OCI-LY3 (cell line): ENCODE data around the gene NCOA6.

Experiments
- H2AFZ ChIP-seq: fragments of 200-600, 300-600 bp; shearing (Covaris generic); 2 replicates; pipeline ENCODE4 v1.6.0; 2014; ENCODE audit warnings: antibody characterized with exemption, low read depth, low read length
- H3K27ac ChIP-seq: fragments of 200-600, 300-600 bp; sonication (generic); 2 replicates; pipeline ENCODE4 v1.5.1; 2014; ENCODE audit warnings: mild to moderate bottlenecking, low read length, moderate library complexity, mixed read lengths
- H3K27me3 ChIP-seq: fragments of 200-600, 300-600 bp; sonication (generic); 2 replicates; pipeline ENCODE4 v1.6.1; 2014; ENCODE audit warnings: low read depth, low read length, mixed read lengths
- H3K36me3 ChIP-seq: fragments of 200-600, 300-600 bp; sonication (generic); replicated peaks from 2 replicates; pipeline ENCODE3; 2014; ENCODE audit warnings: low read depth, low read length, mixed read lengths
- H3K4me1 ChIP-seq: fragments of 300-600, 200-600 bp; sonication (generic); 2 replicates; pipeline ENCODE4 v1.6.1; 2014; ENCODE audit warnings: low read length, mixed read lengths
- H3K4me2 ChIP-seq: fragments of 200-600, 300-600 bp; sonication (generic); 2 replicates; pipeline ENCODE4 v1.6.1; 2014; ENCODE audit warnings: low read length, mixed read lengths
- H3K4me3 ChIP-seq: fragments of 300-600, 200-600 bp; sonication (generic); 2 replicates; pipeline ENCODE4 v1.5.1; 2014; ENCODE audit warnings: antibody characterized with exemption, mild to moderate bottlenecking, low read length, moderate library complexity
- H3K79me2 ChIP-seq: fragments of 300-600, 200-600 bp; shearing (Covaris generic); 2 replicates; pipeline ENCODE4 v1.6.1; 2014; ENCODE audit warnings: mild to moderate bottlenecking, low read length, mixed read lengths
- H3K9ac ChIP-seq: fragments of 300-600, 200-600 bp; shearing (Covaris generic); 2 replicates; pipeline ENCODE4 v1.6.0; 2014; ENCODE audit warnings: mild to moderate bottlenecking, low read length, moderate library complexity
- H3K9me3 ChIP-seq: fragments of 200-600, 300-600 bp; shearing (Covaris generic); 2 replicates; pipeline ENCODE4 v1.6.1; 2014; ENCODE audit warnings: low read length, mixed read lengths; ENCODE audit not compliant: insufficient read depth
- H4K20me1 ChIP-seq: fragments of 200-600, 300-600 bp; sonication (generic); 2 replicates; pipeline ENCODE4 v1.6.1; 2016; ENCODE audit warnings: low read length, mixed read lengths; ENCODE audit not compliant: insufficient read depth
- EZH2phosphoT487 ChIP-seq: fragments of 200-600 bp; shearing (Covaris generic); IDR thresholded peaks from 2 replicates; pipeline ENCODE4 v1.6.1; 2018; ENCODE audit warnings: antibody characterized with exemption, mixed run types, low read depth
- TF ChIP-seq, protein P1 (sequence below): fragments of 200-600, 300-600 bp; sonication (generic); IDR thresholded peaks from 2 replicates; pipeline ENCODE4 v1.5.1; 2014; ENCODE audit warnings: antibody characterized with exemption, low read length, low read depth

NCOA6 gene

DNA sequence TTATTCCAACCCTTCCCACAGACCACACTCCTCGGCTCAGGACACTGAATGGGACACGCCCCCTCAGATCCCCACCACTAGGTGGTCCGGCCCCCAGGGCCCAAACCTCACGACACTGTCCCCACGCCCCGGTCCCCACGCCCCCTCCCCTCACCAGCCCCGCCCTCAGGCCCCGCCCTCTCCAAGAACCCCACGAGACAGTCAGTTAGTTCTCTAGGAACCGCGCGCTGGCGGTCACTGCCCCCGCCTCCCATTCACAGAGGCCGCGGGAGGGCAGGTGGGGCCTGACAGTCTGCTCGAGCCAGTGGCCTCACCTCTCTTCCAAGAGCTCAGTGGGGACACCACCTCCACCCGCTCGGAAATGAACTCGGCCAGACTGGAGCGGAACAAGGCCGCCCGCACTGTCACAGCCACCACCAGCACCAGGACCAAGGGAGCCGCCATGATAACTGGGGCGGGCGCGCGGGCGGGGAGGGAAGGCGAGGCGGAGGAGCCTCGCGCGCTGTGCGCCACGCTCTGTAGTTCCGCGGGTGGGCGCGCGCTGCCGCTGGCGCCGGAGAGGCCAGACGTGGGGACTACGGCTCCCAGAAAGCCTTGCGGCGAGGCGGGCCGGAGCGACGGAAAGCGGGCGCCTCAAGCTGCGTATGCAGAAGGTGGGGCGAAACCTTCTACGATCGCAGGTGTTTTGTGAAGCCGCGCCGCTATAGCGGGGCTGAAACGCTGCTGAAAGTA is 148.6 kb downstream of the NCOA6 start, which contains the start of gene PIGU:
TSS of gene PIGU (minus strand) at position 451 of the 732 bp plus-strand sequence. CDS start at position 444, 7 bp downstream.
- H3K4me1 ChIP-seq, result peaks cover 22% of the 10 kb centered on the region
- H3K9ac ChIP-seq, result peak within 1 kb of the TSS; percentile 72
- no peaks in the 10 kb centered on the region for H3K36me3 ChIP-seq
- H3K79me2 ChIP-seq, result peaks cover 29% of the 10 kb centered on the region
- TF ChIP-seq, protein P1, sequence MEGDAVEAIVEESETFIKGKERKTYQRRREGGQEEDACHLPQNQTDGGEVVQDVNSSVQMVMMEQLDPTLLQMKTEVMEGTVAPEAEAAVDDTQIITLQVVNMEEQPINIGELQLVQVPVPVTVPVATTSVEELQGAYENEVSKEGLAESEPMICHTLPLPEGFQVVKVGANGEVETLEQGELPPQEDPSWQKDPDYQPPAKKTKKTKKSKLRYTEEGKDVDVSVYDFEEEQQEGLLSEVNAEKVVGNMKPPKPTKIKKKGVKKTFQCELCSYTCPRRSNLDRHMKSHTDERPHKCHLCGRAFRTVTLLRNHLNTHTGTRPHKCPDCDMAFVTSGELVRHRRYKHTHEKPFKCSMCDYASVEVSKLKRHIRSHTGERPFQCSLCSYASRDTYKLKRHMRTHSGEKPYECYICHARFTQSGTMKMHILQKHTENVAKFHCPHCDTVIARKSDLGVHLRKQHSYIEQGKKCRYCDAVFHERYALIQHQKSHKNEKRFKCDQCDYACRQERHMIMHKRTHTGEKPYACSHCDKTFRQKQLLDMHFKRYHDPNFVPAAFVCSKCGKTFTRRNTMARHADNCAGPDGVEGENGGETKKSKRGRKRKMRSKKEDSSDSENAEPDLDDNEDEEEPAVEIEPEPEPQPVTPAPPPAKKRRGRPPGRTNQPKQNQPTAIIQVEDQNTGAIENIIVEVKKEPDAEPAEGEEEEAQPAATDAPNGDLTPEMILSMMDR, result no peak
- TF ChIP-seq EZH2phosphoT487, result no peak
- no peaks in the 10 kb centered on the region for H3K27me3 ChIP-seq
- peak within 1 kb of the TSS; percentile 81 for H3K4me3 ChIP-seq
- peak within 1 kb of the TSS; percentile 71 for H2AFZ ChIP-seq
- H3K27ac ChIP-seq, result peak within 1 kb of the TSS; percentile 44; the same call in 1 of the 2 replicates
- H3K9me3 ChIP-seq, result no peaks in the 10 kb centered on the region
- peak within 1 kb of the TSS; percentile 84 for H3K4me2 ChIP-seq
- no peaks in the 10 kb centered on the region for H4K20me1 ChIP-seq

DNA sequence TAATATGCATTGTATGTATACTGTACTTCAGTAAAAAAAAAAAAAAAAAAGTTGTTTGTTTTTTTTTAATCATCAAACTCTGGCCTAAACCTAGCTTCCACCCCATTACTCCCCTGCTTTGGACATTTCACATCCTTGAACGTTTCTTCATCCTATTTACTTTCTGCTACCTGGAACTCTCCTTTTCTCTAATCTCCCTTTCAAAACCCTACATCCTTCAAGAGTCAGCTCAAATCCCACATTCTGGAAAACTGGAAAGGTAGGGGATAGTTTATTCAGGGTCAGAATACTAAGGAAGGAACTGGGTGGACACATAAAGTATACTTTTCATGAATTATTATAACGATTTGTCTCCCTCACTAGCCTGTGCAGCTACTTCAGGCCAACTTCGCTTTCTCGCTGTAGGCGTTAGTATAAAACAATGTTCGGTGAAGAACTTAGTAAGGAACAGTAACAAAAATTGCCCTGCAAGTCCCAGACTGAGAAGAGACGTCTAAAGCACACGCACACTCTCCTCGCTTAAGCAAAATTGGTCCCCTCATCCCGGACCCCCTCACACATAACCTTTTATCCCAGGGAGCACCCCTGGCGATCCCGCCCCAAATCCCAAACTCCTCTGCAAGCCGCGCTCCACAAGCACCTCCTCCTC is 149.3 kb downstream of the NCOA6 start:
- Histone ChIP-seq H3K27ac (no peak overlapping the region), H3K36me3 (no peaks in the 10 kb centered on the region)

DNA sequence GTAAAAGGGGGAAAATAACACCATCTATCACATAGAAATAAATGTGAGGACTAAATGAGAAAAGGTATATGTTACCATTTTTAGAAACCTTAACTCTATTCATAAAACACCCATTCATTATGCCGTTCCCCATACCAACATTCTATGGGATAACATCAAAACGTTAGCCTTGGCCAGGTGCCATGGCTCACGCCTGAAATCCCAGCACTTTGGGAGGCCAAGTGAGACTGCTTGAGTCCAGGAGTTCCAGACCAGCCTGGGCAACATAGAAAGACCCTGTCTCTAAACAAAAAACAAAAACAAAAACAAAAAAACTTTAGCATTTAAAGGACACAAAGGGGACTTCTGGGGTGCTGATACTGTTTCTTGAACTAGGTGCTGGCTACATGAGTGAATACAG is 149.9 kb downstream of the NCOA6 start:
- Histone ChIP-seq H3K27me3 (no peaks in the 10 kb centered on the region), H3K36me3 (no peaks in the 10 kb centered on the region), H3K9ac (no peak overlapping the region), H2AFZ (no peak overlapping the region), H3K4me3 (peak overlapping the region; percentile 81), H3K4me2 (peak overlapping the region; percentile 84), H3K27ac (no peak overlapping the region), H3K79me2 (peaks cover 29% of the 10 kb centered on the region), H4K20me1 (no peaks in the 10 kb centered on the region), H3K9me3 (no peaks in the 10 kb centered on the region), H3K4me1 (peaks cover 16% of the 10 kb centered on the region)
- TF ChIP-seq EZH2phosphoT487, result no peak
- TF ChIP-seq, protein P1, result no peak

More for the DNA sequence above, 149.3 kb downstream of the NCOA6 start:
- no peaks in the 10 kb centered on the region for H3K9me3 ChIP-seq
- H3K4me1 ChIP-seq, result peaks cover 21% of the 10 kb centered on the region
- H3K27me3 ChIP-seq, result no peaks in the 10 kb centered on the region
- 0 out of 2 replicates have a peak overlapping the region, but pooled peaks have one; percentile 33 for H2AFZ ChIP-seq
- TF ChIP-seq, protein P1, result no peak
- TF ChIP-seq EZH2phosphoT487, result no peak
- peaks cover 29% of the 10 kb centered on the region for H3K79me2 ChIP-seq
- peak overlapping the region; percentile 84 for H3K4me2 ChIP-seq
- H4K20me1 ChIP-seq, result no peaks in the 10 kb centered on the region
- H3K4me3 ChIP-seq, result peak overlapping the region; percentile 81
- peak overlapping the region; percentile 72 for H3K9ac ChIP-seq

DNA sequence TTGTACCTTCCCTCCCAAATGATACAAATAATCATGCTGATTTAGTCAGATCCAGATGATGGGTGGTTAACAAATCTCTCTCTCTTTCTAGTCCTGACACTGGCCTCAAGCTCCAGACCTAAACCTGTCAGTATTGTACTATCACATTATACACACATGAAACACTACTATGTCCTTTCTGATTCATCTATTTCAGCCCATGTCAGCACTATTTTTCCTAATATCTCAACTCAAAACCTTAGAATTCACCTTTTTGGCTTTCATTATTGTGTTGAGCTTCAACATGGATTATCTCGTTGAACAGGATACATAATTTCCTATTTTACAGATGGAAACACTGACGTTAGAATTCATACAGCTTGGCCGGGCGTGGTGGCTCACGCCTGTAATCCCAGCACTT is 152.0 kb downstream of the NCOA6 start:
- H2AFZ ChIP-seq, result no peak overlapping the region
- no peaks in the 10 kb centered on the region for H4K20me1 ChIP-seq
- H3K4me3 ChIP-seq, result no peak overlapping the region
- TF ChIP-seq, protein P1, result no peak
- no peak for TF ChIP-seq EZH2phosphoT487
- no peaks in the 10 kb centered on the region for H3K27me3 ChIP-seq
- no peak overlapping the region for H3K9ac ChIP-seq
- H3K4me2 ChIP-seq, result no peak overlapping the region
- H3K4me1 ChIP-seq, result peaks cover 12% of the 10 kb centered on the region
- H3K36me3 ChIP-seq, result no peaks in the 10 kb centered on the region
- H3K9me3 ChIP-seq, result no peaks in the 10 kb centered on the region
- no peak overlapping the region for H3K27ac ChIP-seq
- H3K79me2 ChIP-seq, result peaks cover 33% of the 10 kb centered on the region
